ENCODE measurements around the gene PNLDC1.

The PNLDC1 gene

GRCh38 chr6:159801935-159802334, 1.9 kb downstream of the PNLDC1 start:
- Histone ChIP-seq H3K36me3 (ENCODE audit: control insufficient read depth in 1 of 2, insufficient read depth in 2 of 2, low read depth in 1 of 2, low read length in 2 of 2) (peaks cover 14 to 31% of the 10 kb centered on the region in 2 experiments), H4K8ac (ENCODE audit: low read length) (no peak overlapping the region), H3K4me1 (ENCODE audit: control insufficient read depth, insufficient read depth, low read depth, low read length) (peaks cover 1% of the 10 kb centered on the region), H3K9me3 (ENCODE audit: control insufficient read depth, low read length) (no peaks in the 10 kb centered on the region), H2AFZ (ENCODE audit: low read depth, low read length) (no peak overlapping the region), H3K4me2 (ENCODE audit: low read length, poor library complexity, severe bottlenecking) (no peak overlapping the region), H2BK5ac (ENCODE audit: low read depth, low read length, poor library complexity, severe bottlenecking) (no peak overlapping the region), H3K4ac (ENCODE audit: low read depth in 1 of 2, low read length in 2 of 2) (no peak overlapping the region), H2AK5ac (ENCODE audit: low read length, severe bottlenecking) (no peak overlapping the region), H3K18ac (ENCODE audit: low read depth in 1 of 2, low read length in 2 of 2) (no peak overlapping the region), H3K27ac (ENCODE audit: low read length, poor library complexity, severe bottlenecking) (no peak overlapping the region), H4K91ac (ENCODE audit: low read length) (no peak overlapping the region), H2BK120ac (ENCODE audit: low read depth, low read length) (no peak overlapping the region), H2BK15ac (ENCODE audit: low read depth, poor library complexity, severe bottlenecking) (no peak overlapping the region), H2BK12ac (ENCODE audit: low read length in 2 of 2) (no peak overlapping the region), H3K14ac (ENCODE audit: low read length in 2 of 2) (no peak overlapping the region), H3K23ac (ENCODE audit: low read length in 2 of 2) (no peak overlapping the region), H3K4me3 (ENCODE audit: insufficient read depth in 1 of 2, low read depth in 1 of 2, low read length in 2 of 2) (no peak overlapping the region), H3K9ac (ENCODE audit: low read length) (no peak overlapping the region), H3K27me3 (ENCODE audit: control insufficient read depth in 1 of 2, insufficient read depth in 1 of 2, low read length in 2 of 2) (no peaks in the 10 kb centered on the region), H3K79me1 (replicated peaks; ENCODE audit: low read length, poor library complexity, severe bottlenecking) (peaks cover 3% of the 10 kb centered on the region)
- WGBS = 95% methylated on average over 6 of the region's 8 CpGs
- DNase-seq = no peak

- Histone ChIP-seq H3K14ac (ENCODE audit: low read length in 2 of 2) (no peak overlapping the region), H4K8ac (ENCODE audit: low read length) (no peak overlapping the region), H2BK12ac (ENCODE audit: low read length in 2 of 2) (no peak overlapping the region), H3K27ac (ENCODE audit: low read length, poor library complexity, severe bottlenecking) (no peak overlapping the region), H3K9me3 (ENCODE audit: control insufficient read depth, low read length) (no peaks in the 10 kb centered on the region), H2BK5ac (ENCODE audit: low read depth, low read length, poor library complexity, severe bottlenecking) (no peak overlapping the region), H3K4me3 (ENCODE audit: insufficient read depth in 1 of 2, low read depth in 1 of 2, low read length in 2 of 2) (no peak overlapping the region), H4K91ac (ENCODE audit: low read length) (no peak overlapping the region), H2BK15ac (ENCODE audit: low read depth, poor library complexity, severe bottlenecking) (no peak overlapping the region), H2AFZ (ENCODE audit: low read depth, low read length) (no peak overlapping the region), H2BK120ac (ENCODE audit: low read depth, low read length) (no peak overlapping the region), H3K4me2 (ENCODE audit: low read length, poor library complexity, severe bottlenecking) (no peak overlapping the region), H3K4me1 (ENCODE audit: control insufficient read depth, insufficient read depth, low read depth, low read length) (peaks cover 1% of the 10 kb centered on the region), H3K79me1 (replicated peaks; ENCODE audit: low read length, poor library complexity, severe bottlenecking) (no peaks in the 10 kb centered on the region), H3K27me3 (ENCODE audit: control insufficient read depth in 1 of 2, insufficient read depth in 1 of 2, low read length in 2 of 2) (no peaks in the 10 kb centered on the region), H3K18ac (ENCODE audit: low read depth in 1 of 2, low read length in 2 of 2) (no peak overlapping the region), H3K23ac (ENCODE audit: low read length in 2 of 2) (no peak overlapping the region), H3K36me3 (ENCODE audit: control insufficient read depth in 1 of 2, insufficient read depth in 2 of 2, low read depth in 1 of 2, low read length in 2 of 2) (peaks cover 5 to 11% of the 10 kb centered on the region in 2 experiments), H3K4ac (ENCODE audit: low read depth in 1 of 2, low read length in 2 of 2) (no peak overlapping the region), H3K9ac (ENCODE audit: low read length) (no peak overlapping the region), H2AK5ac (ENCODE audit: low read length, severe bottlenecking) (no peak overlapping the region)
- no peak for DNase-seq
- 96% methylated on average over 9 of the region's 10 CpGs for WGBS
Observed at GRCh38 chr6:159804504-159804903, 4.4 kb downstream of the PNLDC1 start.

GRCh38 chr6:159805440-159806020, 5.5 kb downstream of the PNLDC1 start:
- H3K23ac ChIP-seq (ENCODE audit: low read length in 2 of 2) = no peak overlapping the region
- no peak overlapping the region for H4K91ac ChIP-seq (ENCODE audit: low read length)
- H3K4me2 ChIP-seq (ENCODE audit: low read length, poor library complexity, severe bottlenecking) = no peak overlapping the region
- H3K4ac ChIP-seq (ENCODE audit: low read depth in 1 of 2, low read length in 2 of 2) = no peak overlapping the region
- no peaks in the 10 kb centered on the region for H3K9me3 ChIP-seq (ENCODE audit: control insufficient read depth, low read length)
- no peak overlapping the region for H3K4me3 ChIP-seq (ENCODE audit: insufficient read depth in 1 of 2, low read depth in 1 of 2, low read length in 2 of 2)
- no peak overlapping the region for H2BK120ac ChIP-seq (ENCODE audit: low read depth, low read length)
- H3K14ac ChIP-seq (ENCODE audit: low read length in 2 of 2) = no peak overlapping the region
- no peak overlapping the region for H2AFZ ChIP-seq (ENCODE audit: low read depth, low read length)
- H4K8ac ChIP-seq (ENCODE audit: low read length) = no peak overlapping the region
- H3K79me1 ChIP-seq (replicated peaks; ENCODE audit: low read length, poor library complexity, severe bottlenecking) = no peaks in the 10 kb centered on the region
- no peak overlapping the region for H2BK15ac ChIP-seq (ENCODE audit: low read depth, poor library complexity, severe bottlenecking)
- peaks cover 1% of the 10 kb centered on the region for H3K4me1 ChIP-seq (ENCODE audit: control insufficient read depth, insufficient read depth, low read depth, low read length)
- H2AK5ac ChIP-seq (ENCODE audit: low read length, severe bottlenecking) = no peak overlapping the region
- H2BK5ac ChIP-seq (ENCODE audit: low read depth, low read length, poor library complexity, severe bottlenecking) = no peak overlapping the region
- H3K27me3 ChIP-seq (ENCODE audit: control insufficient read depth in 1 of 2, insufficient read depth in 1 of 2, low read length in 2 of 2) = no peaks in the 10 kb centered on the region
- no peak overlapping the region for H3K27ac ChIP-seq (ENCODE audit: low read length, poor library complexity, severe bottlenecking)
- H3K18ac ChIP-seq (ENCODE audit: low read depth in 1 of 2, low read length in 2 of 2) = no peak overlapping the region
- peaks cover 0 to under 1% of the 10 kb centered on the region in 2 experiments for H3K36me3 ChIP-seq (ENCODE audit: control insufficient read depth in 1 of 2, insufficient read depth in 2 of 2, low read depth in 1 of 2, low read length in 2 of 2)
- H3K9ac ChIP-seq (ENCODE audit: low read length) = no peak overlapping the region
- H2BK12ac ChIP-seq (ENCODE audit: low read length in 2 of 2) = no peak overlapping the region
- DNase-seq = no peak
- 97% methylated on average over 5 of the region's 6 CpGs for WGBS

GRCh38 chr6:159806021-159806458, 6.0 kb downstream of the PNLDC1 start:
- Histone ChIP-seq H2AFZ (ENCODE audit: low read depth, low read length) (no peak overlapping the region), H2BK120ac (ENCODE audit: low read depth, low read length) (no peak overlapping the region), H4K91ac (ENCODE audit: low read length) (no peak overlapping the region), H3K14ac (ENCODE audit: low read length in 2 of 2) (no peak overlapping the region), H3K4me1 (ENCODE audit: control insufficient read depth, insufficient read depth, low read depth, low read length) (peaks cover 1% of the 10 kb centered on the region), H3K9ac (ENCODE audit: low read length) (no peak overlapping the region), H2BK5ac (ENCODE audit: low read depth, low read length, poor library complexity, severe bottlenecking) (no peak overlapping the region), H3K4me2 (ENCODE audit: low read length, poor library complexity, severe bottlenecking) (no peak overlapping the region), H3K36me3 (ENCODE audit: control insufficient read depth in 1 of 2, insufficient read depth in 2 of 2, low read depth in 1 of 2, low read length in 2 of 2) (no peaks in the 10 kb centered on the region), H3K23ac (ENCODE audit: low read length in 2 of 2) (no peak overlapping the region), H4K8ac (ENCODE audit: low read length) (no peak overlapping the region), H3K79me1 (replicated peaks; ENCODE audit: low read length, poor library complexity, severe bottlenecking) (no peaks in the 10 kb centered on the region), H3K4ac (ENCODE audit: low read depth in 1 of 2, low read length in 2 of 2) (no peak overlapping the region), H3K27ac (ENCODE audit: low read length, poor library complexity, severe bottlenecking) (no peak overlapping the region), H3K18ac (ENCODE audit: low read depth in 1 of 2, low read length in 2 of 2) (no peak overlapping the region), H3K27me3 (ENCODE audit: control insufficient read depth in 1 of 2, insufficient read depth in 1 of 2, low read length in 2 of 2) (no peaks in the 10 kb centered on the region), H2AK5ac (ENCODE audit: low read length, severe bottlenecking) (no peak overlapping the region), H2BK12ac (ENCODE audit: low read length in 2 of 2) (no peak overlapping the region), H3K4me3 (ENCODE audit: insufficient read depth in 1 of 2, low read depth in 1 of 2, low read length in 2 of 2) (no peak overlapping the region), H2BK15ac (ENCODE audit: low read depth, poor library complexity, severe bottlenecking) (no peak overlapping the region), H3K9me3 (ENCODE audit: control insufficient read depth, low read length) (no peaks in the 10 kb centered on the region)
- 94% methylated on average over 9 of the region's 9 CpGs for WGBS
- DNase-seq = no peak

Data from mesenchymal stem cell (in vitro differentiated cells and primary cell).